ENCODE results near the gene DDN.

DNA sequence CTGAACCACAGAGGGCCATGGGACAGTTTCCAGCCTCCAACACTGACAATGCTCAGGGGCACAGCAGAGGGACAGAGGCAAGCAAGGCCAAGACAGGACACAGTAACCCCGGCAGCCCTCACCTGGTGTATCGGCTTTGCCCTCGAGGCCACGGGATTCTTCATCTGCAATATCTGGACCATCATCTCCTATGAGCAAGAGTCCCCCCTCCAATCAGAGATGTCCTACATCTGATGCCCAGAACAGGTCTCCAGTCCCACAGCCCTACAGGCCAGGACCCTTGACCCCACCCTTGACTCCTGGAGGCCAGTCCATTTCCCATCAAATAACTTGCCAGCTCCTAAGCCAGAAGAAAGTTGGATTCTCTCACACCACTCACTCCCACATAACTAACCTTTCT is 44.1 kb upstream of the DDN start:
- TF ChIP-seq CTCF (IDR thresholded peaks at IDR 0.05) (no peak), POLR2A (IDR thresholded peaks at IDR 0.05) (no peak)

Data from Peyer's patch (tissue), 4 donors.